ENCODE results near the gene RNLS. TPM values are rescaled to one million over a fixed set of nuclear protein-coding genes. Genes with fewer than 3 reads are reported as not detected.
"Not testable (repeated sequence)": the region's sequence is repeated elsewhere in the genome, so short reads cannot be mapped to it uniquely, and the experiment has no call there.

Gene RNLS
- total and polyA plus RNA-seq, 2 of the 8 experiments (the other 6 are each of a cell fraction or from before 2014, with no cell fraction given): 7.5 to 12.7 TPM

DNA sequence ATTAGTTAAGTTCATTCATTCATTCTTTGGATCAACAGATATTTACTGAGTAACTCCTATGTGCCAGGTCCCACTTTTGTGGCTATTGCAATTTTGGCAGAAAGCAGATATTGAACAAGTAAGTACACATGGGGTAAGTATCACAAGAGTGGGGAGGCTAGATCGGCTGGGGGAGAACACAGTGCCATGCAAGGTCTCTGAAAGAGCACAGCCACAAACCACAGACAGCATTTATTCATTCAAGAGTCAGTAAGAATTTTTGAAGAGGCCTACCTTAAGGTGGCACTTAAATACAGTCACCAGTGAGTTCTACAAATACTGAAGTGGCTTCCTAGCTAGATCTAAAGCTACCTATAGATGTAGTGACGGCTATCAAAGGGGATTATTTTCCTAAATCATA lies 304.2 kb downstream of the RNLS start (continued):
- no peak for TF ChIP-seq FOSL1 (IDR thresholded peaks at IDR 0.05; ENCODE audit: insufficient read depth, low read depth, low read length)
- no peak for TF ChIP-seq EZH2 (IDR thresholded peaks at IDR 0.05; ENCODE audit: low read depth, low read length, severe bottlenecking)

DNA sequence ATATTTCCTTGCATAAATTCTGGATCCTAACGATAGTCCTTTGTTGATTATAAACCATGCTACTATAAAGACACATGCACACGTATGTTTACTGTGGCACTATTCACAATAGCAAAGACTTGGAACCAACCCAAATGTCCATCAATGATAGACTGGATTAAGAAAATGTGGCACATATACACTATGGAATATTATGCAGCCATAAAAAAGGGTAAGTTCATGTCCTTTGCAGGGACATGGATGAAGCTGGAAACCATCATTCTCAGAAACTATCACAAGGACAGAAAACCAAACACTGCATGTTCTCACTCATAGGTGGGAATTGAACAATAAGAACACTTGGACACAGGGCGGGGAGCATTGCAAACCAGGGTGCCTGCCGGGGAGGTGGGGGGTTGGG lies 306.2 kb downstream of the RNLS start:
- FAIRE-seq; H3K14ac ChIP-seq (ENCODE audit: insufficient read length); H3K79me2 ChIP-seq (ENCODE audit: control insufficient read depth in 1 of 2, insufficient read depth in 2 of 2, low read length in 2 of 2); H3K27ac ChIP-seq (ENCODE audit: low read depth, low read length); H3K79me1 ChIP-seq (ENCODE audit: low read depth, low read length); H4K91ac ChIP-seq (replicated peaks; ENCODE audit: insufficient read length, low read length); CTCF ChIA-PET (ENCODE audit: partially characterized antibody); H3K4me1 ChIP-seq (replicated peaks in 1 of 4; ENCODE audit: control insufficient read depth in 3 of 4, insufficient read depth in 4 of 4, low read length in 3 of 4); H3K4ac ChIP-seq (replicated peaks; ENCODE audit: insufficient read length, low read depth, low read length); H4K20me1 ChIP-seq (replicated peaks in 1 of 2; ENCODE audit: control insufficient read depth in 1 of 2, insufficient read depth in 2 of 2, low read length in 2 of 2); H3K18ac ChIP-seq (ENCODE audit: extremely low read depth, low read length); H3K4me3 ChIP-seq (ENCODE audit: extremely low read depth in 1 of 4, insufficient read depth in 2 of 4, low read depth in 3 of 4, low read length in 4 of 4); H3K36me3 ChIP-seq (ENCODE audit: control insufficient read depth in 2 of 4, insufficient read depth in 4 of 4, low read length in 3 of 4); H2BK15ac ChIP-seq (ENCODE audit: low read length); H3K27me3 ChIP-seq (replicated peaks in 1 of 4; ENCODE audit: control insufficient read depth in 3 of 4, extremely low read depth in 1 of 4, insufficient read depth in 3 of 4, low read length in 3 of 4); H3K23me2 ChIP-seq (ENCODE audit: low read depth, low read length); H4K8ac ChIP-seq (ENCODE audit: extremely low read depth, insufficient read depth, low read length); H3K9me3 ChIP-seq (ENCODE audit: insufficient read depth in 2 of 2, low read depth in 1 of 2, low read length in 1 of 2); POLR2A ChIA-PET (ENCODE audit: partially characterized antibody); H2AK5ac ChIP-seq (ENCODE audit: low read depth, low read length); H3K9ac ChIP-seq (replicated peaks in 1 of 4; ENCODE audit: extremely low read depth in 1 of 4, low read depth in 3 of 4, low read length in 3 of 4); H2BK120ac ChIP-seq (replicated peaks; ENCODE audit: low read depth, low read length); DNase-seq (ENCODE audit: low read depth in 1 of 2, low spot score in 2 of 2); H4K5ac ChIP-seq (ENCODE audit: insufficient read length, low read depth, low read length); H3K23ac ChIP-seq (ENCODE audit: insufficient read length); H2BK20ac ChIP-seq (ENCODE audit: low read length); H3K56ac ChIP-seq (replicated peaks; ENCODE audit: insufficient read length, low read depth, low read length); H3K4me2 ChIP-seq (ENCODE audit: insufficient read depth in 1 of 2, low read depth in 2 of 2, low read length in 2 of 2); H2BK12ac ChIP-seq (ENCODE audit: low read depth, low read length); H2AFZ ChIP-seq (ENCODE audit: low read length); H2BK5ac ChIP-seq (ENCODE audit: low read depth, low read length): not testable (repeated sequence)
- WGBS, 2 experiments (ENCODE audit: extremely low coverage in 1 of 2, insufficient coverage in 1 of 2, insufficient read length in 1 of 2, insufficient replicate concordance in 2 of 2, low coverage in 1 of 2, low lambda C conversion rate in 2 of 2, missing lambda C conversion rate in 1 of 2): 79% methylated on average over 4 of the region's 4 CpGs; no CpG with 5 or more reads in 1 of the 2 experiments
